Activated CD8-positive, alpha-beta memory T cell treated with anti-CD3 and anti-CD28 coated beads for 24 hours (primary cell): ENCODE results near the gene PLCB1.
"Not testable (repeated sequence)": the region's sequence is repeated elsewhere in the genome, so short reads cannot be mapped to it uniquely, and the experiment has no call there.

ENCODE experiments used
- DNase-seq: peaks from one replicate; pipeline ENCODE4 v3.0.0-alpha.2; 2020

Gene PLCB1

GRCh38 chr20:8571611-8572010, 439.5 kb downstream of the PLCB1 start:
- DNase-seq, result no peak

- no peak for DNase-seq
Observed at GRCh38 chr20:8573686-8574085, 441.6 kb downstream of the PLCB1 start.

- DNase-seq, result no peak
Observed at GRCh38 chr20:8575114-8575513, 443.0 kb downstream of the PLCB1 start.

- no peak for DNase-seq
Observed at GRCh38 chr20:8578161-8578865, 446.2 kb downstream of the PLCB1 start.

- no peak for DNase-seq
Observed at GRCh38 chr20:8579035-8579434, 447.0 kb downstream of the PLCB1 start.

- DNase-seq, result no peak
Observed at GRCh38 chr20:8581446-8582183, 449.5 kb downstream of the PLCB1 start.

GRCh38 chr20:8583012-8583565, 451.0 kb downstream of the PLCB1 start:
- DNase-seq, result no peak

GRCh38 chr20:8583566-8584043, 451.5 kb downstream of the PLCB1 start:
- no peak for DNase-seq

GRCh38 chr20:8587251-8587650, 455.2 kb downstream of the PLCB1 start:
- no peak for DNase-seq

- DNase-seq, result no peak
Observed at GRCh38 chr20:8587810-8588209, 455.7 kb downstream of the PLCB1 start.

- no peak for DNase-seq
Observed at GRCh38 chr20:8589956-8590355, 457.9 kb downstream of the PLCB1 start.

- not testable (repeated sequence) for DNase-seq
Observed at GRCh38 chr20:8600910-8601541, 469.0 kb downstream of the PLCB1 start.

GRCh38 chr20:8601542-8601912, 469.5 kb downstream of the PLCB1 start:
- DNase-seq, result no peak

GRCh38 chr20:8602389-8603116, 470.5 kb downstream of the PLCB1 start:
- DNase-seq, result no peak

GRCh38 chr20:8608470-8608869, 476.4 kb downstream of the PLCB1 start:
- DNase-seq, result no peak

GRCh38 chr20:8616792-8617191, 484.7 kb downstream of the PLCB1 start:
- DNase-seq, result no peak

GRCh38 chr20:8621001-8621400, 488.9 kb downstream of the PLCB1 start:
- no peak for DNase-seq

GRCh38 chr20:8624046-8624445, 492.0 kb downstream of the PLCB1 start:
- no peak for DNase-seq

- no peak for DNase-seq
Observed at GRCh38 chr20:8624616-8625015, 492.6 kb downstream of the PLCB1 start.

- DNase-seq, result no peak
Observed at GRCh38 chr20:8627340-8628004, 495.4 kb downstream of the PLCB1 start.

- DNase-seq, result no peak
Observed at GRCh38 chr20:8631271-8631670, 499.2 kb downstream of the PLCB1 start.

GRCh38 chr20:8633366-8633765, 501.3 kb downstream of the PLCB1 start:
- no peak for DNase-seq
